ENCODE measurements around the gene DUOX1. TPM values are rescaled to one million over a fixed set of nuclear protein-coding genes. Genes with fewer than 3 reads are reported as not detected.

DUOX1 gene
- total and polyA plus RNA-seq, 9 of the 15 experiments (the other 6 are each of a cell fraction or from before 2014, with no cell fraction given), result 0.01 to 0.22 (median 0.01) TPM; not detected in 6

- TF ChIP-seq RREB1 (CRISPR knock-in tag; IDR thresholded peaks at IDR 0.05) (no peak), PRMT5 (CRISPR knock-in tag; IDR thresholded peaks at IDR 0.05) (no peak), ZNF133 (CRISPR knock-in tag; IDR thresholded peaks at IDR 0.05) (no peak), SIN3A (IDR thresholded peaks at IDR 0.05; ENCODE audit: borderline replicate concordance in 2 of 2, control insufficient read depth in 1 of 2, low read depth in 2 of 2, low read length in 2 of 2) (0 out of 4 replicates have a peak, but pooled peaks of 1 of the 2 experiments have one; percentile 3), TAF9B (IDR thresholded peaks at IDR 0.05; ENCODE audit: partially characterized antibody) (no peak), ZNF77 (CRISPR knock-in tag; IDR thresholded peaks at IDR 0.05) (no peak), PCBP1 (IDR thresholded peaks at IDR 0.05; ENCODE audit: low read depth, low read length, poor library complexity, severe bottlenecking) (no peak), POU5F1 (IDR thresholded peaks at IDR 0.05; ENCODE audit: borderline replicate concordance, low read depth, low read length, partially characterized antibody) (no peak), PREB (CRISPR knock-in tag; IDR thresholded peaks at IDR 0.05) (no peak), ZNF184 (CRISPR knock-in tag; IDR thresholded peaks at IDR 0.05) (no peak), ZNF668 (CRISPR knock-in tag; IDR thresholded peaks at IDR 0.05) (no peak), DLX4 (CRISPR knock-in tag; IDR thresholded peaks at IDR 0.05) (no peak), CHAMP1 (IDR thresholded peaks at IDR 0.05) (no peak), MTA3 (IDR thresholded peaks at IDR 0.05; ENCODE audit: borderline replicate concordance) (no peak; the same call in 1 of the 2 replicates), ATF6 (CRISPR knock-in tag; IDR thresholded peaks at IDR 0.05) (no peak)
These were observed 71.2 kb downstream of the DUOX1 start (continued) for GRCh38 chr15:45200799-45201556.
